OCI-LY3 (cell line): Measurements from ENCODE around the gene POLA2.

Source experiments
- H2AFZ ChIP-seq: fragments of 200-600, 300-600 bp; shearing (Covaris generic); 2 replicates; pipeline ENCODE4 v1.6.0; 2014; ENCODE audit warnings: antibody characterized with exemption, low read depth, low read length
- H3K27ac ChIP-seq: fragments of 200-600, 300-600 bp; sonication (generic); 2 replicates; pipeline ENCODE4 v1.5.1; 2014; ENCODE audit warnings: mild to moderate bottlenecking, low read length, moderate library complexity, mixed read lengths
- H3K27me3 ChIP-seq: fragments of 200-600, 300-600 bp; sonication (generic); 2 replicates; pipeline ENCODE4 v1.6.1; 2014; ENCODE audit warnings: low read depth, low read length, mixed read lengths
- H3K36me3 ChIP-seq: fragments of 200-600, 300-600 bp; sonication (generic); replicated peaks from 2 replicates; pipeline ENCODE3; 2014; ENCODE audit warnings: low read depth, low read length, mixed read lengths
- H3K4me1 ChIP-seq: fragments of 300-600, 200-600 bp; sonication (generic); 2 replicates; pipeline ENCODE4 v1.6.1; 2014; ENCODE audit warnings: low read length, mixed read lengths
- H3K4me2 ChIP-seq: fragments of 200-600, 300-600 bp; sonication (generic); 2 replicates; pipeline ENCODE4 v1.6.1; 2014; ENCODE audit warnings: low read length, mixed read lengths
- H3K4me3 ChIP-seq: fragments of 300-600, 200-600 bp; sonication (generic); 2 replicates; pipeline ENCODE4 v1.5.1; 2014; ENCODE audit warnings: antibody characterized with exemption, mild to moderate bottlenecking, low read length, moderate library complexity
- H3K79me2 ChIP-seq: fragments of 300-600, 200-600 bp; shearing (Covaris generic); 2 replicates; pipeline ENCODE4 v1.6.1; 2014; ENCODE audit warnings: mild to moderate bottlenecking, low read length, mixed read lengths
- H3K9ac ChIP-seq: fragments of 300-600, 200-600 bp; shearing (Covaris generic); 2 replicates; pipeline ENCODE4 v1.6.0; 2014; ENCODE audit warnings: mild to moderate bottlenecking, low read length, moderate library complexity
- H3K9me3 ChIP-seq: fragments of 200-600, 300-600 bp; shearing (Covaris generic); 2 replicates; pipeline ENCODE4 v1.6.1; 2014; ENCODE audit warnings: low read length, mixed read lengths; ENCODE audit not compliant: insufficient read depth
- H4K20me1 ChIP-seq: fragments of 200-600, 300-600 bp; sonication (generic); 2 replicates; pipeline ENCODE4 v1.6.1; 2016; ENCODE audit warnings: low read length, mixed read lengths; ENCODE audit not compliant: insufficient read depth
- CTCF ChIP-seq: fragments of 200-600, 300-600 bp; sonication (generic); IDR thresholded peaks from 2 replicates; pipeline ENCODE4 v1.5.1; 2014; ENCODE audit warnings: antibody characterized with exemption, low read length, low read depth
- EZH2phosphoT487 ChIP-seq: fragments of 200-600 bp; shearing (Covaris generic); IDR thresholded peaks from 2 replicates; pipeline ENCODE4 v1.6.1; 2018; ENCODE audit warnings: antibody characterized with exemption, mixed run types, low read depth

The POLA2 gene

GRCh38 chr11:65219930-65220213 is 41.9 kb upstream of the POLA2 start:
- H2AFZ ChIP-seq: no peak overlapping the region
- H3K9me3 ChIP-seq: no peaks in the 10 kb centered on the region
- no peak overlapping the region for H3K9ac ChIP-seq
- H3K79me2 ChIP-seq: no peaks in the 10 kb centered on the region
- H3K4me2 ChIP-seq: no peak overlapping the region
- TF ChIP-seq EZH2phosphoT487 (no peak), CTCF (no peak)
- H3K36me3 ChIP-seq: no peaks in the 10 kb centered on the region
- no peak overlapping the region for H3K27ac ChIP-seq
- H4K20me1 ChIP-seq: no peaks in the 10 kb centered on the region
- no peak overlapping the region for H3K4me3 ChIP-seq
- H3K27me3 ChIP-seq: no peaks in the 10 kb centered on the region
- H3K4me1 ChIP-seq: no peaks in the 10 kb centered on the region; the same call in 1 of the 2 replicates

- Histone ChIP-seq H3K4me1 (peaks cover 6% of the 10 kb centered on the region), H3K79me2 (no peaks in the 10 kb centered on the region), H3K4me2 (no peak overlapping the region), H3K36me3 (no peaks in the 10 kb centered on the region), H2AFZ (no peak overlapping the region), H4K20me1 (no peaks in the 10 kb centered on the region), H3K9ac (no peak overlapping the region), H3K4me3 (no peak overlapping the region), H3K27ac (no peak overlapping the region), H3K27me3 (no peaks in the 10 kb centered on the region), H3K9me3 (no peaks in the 10 kb centered on the region)
- TF ChIP-seq EZH2phosphoT487 (no peak), CTCF (no peak)
These were observed 40.7 kb upstream of the POLA2 start for GRCh38 chr11:65221026-65221425.

- Histone ChIP-seq H3K4me1 (peaks cover 10% of the 10 kb centered on the region), H3K9me3 (no peaks in the 10 kb centered on the region), H2AFZ (no peak overlapping the region), H3K4me2 (no peak overlapping the region), H3K9ac (no peak overlapping the region), H3K27ac (no peak overlapping the region), H3K36me3 (no peaks in the 10 kb centered on the region), H3K4me3 (no peak overlapping the region), H4K20me1 (no peaks in the 10 kb centered on the region), H3K27me3 (no peaks in the 10 kb centered on the region), H3K79me2 (no peaks in the 10 kb centered on the region)
- TF ChIP-seq EZH2phosphoT487 (no peak), CTCF (no peak)
These were observed 38.8 kb upstream of the POLA2 start for GRCh38 chr11:65223011-65223410.

GRCh38 chr11:65224930-65225278 is 36.9 kb upstream of the POLA2 start:
- peak overlapping the region; percentile 71 for H3K9ac ChIP-seq
- H2AFZ ChIP-seq: peak overlapping the region; percentile 95
- TF ChIP-seq CTCF: no peak
- TF ChIP-seq EZH2phosphoT487: no peak
- no peaks in the 10 kb centered on the region for H4K20me1 ChIP-seq
- no peaks in the 10 kb centered on the region for H3K9me3 ChIP-seq
- H3K4me2 ChIP-seq: peak overlapping the region; percentile 96
- no peaks in the 10 kb centered on the region for H3K27me3 ChIP-seq
- H3K27ac ChIP-seq: no peak overlapping the region
- peaks cover 10% of the 10 kb centered on the region for H3K4me1 ChIP-seq
- peak overlapping the region; percentile 88 for H3K4me3 ChIP-seq
- H3K36me3 ChIP-seq: no peaks in the 10 kb centered on the region
- no peaks in the 10 kb centered on the region for H3K79me2 ChIP-seq
